Iris pigment epithelial cell (primary cell): ENCODE data around the gene HAO1.
A peak's percentile ranks its signal among the peaks of the same experiment; 100 is the strongest.
"Not testable (repeated sequence)": the region's sequence is repeated elsewhere in the genome, so short reads cannot be mapped to it uniquely, and the experiment has no call there.

ENCODE experiments used
- DNase-seq: peaks from one replicate; pipeline ENCODE4 v3.0.0-alpha.2; 2011; ENCODE audit warnings: low read depth

HAO1 gene

GRCh38 chr20:7855545-7855944 lies 84.7 kb downstream of the HAO1 start:
- DNase-seq: no peak

GRCh38 chr20:7853493-7853892 lies 86.8 kb downstream of the HAO1 start:
- no peak for DNase-seq

- DNase-seq: peak; percentile 43
Observed at GRCh38 chr20:7850775-7851490, 89.3 kb downstream of the HAO1 start.

GRCh38 chr20:7849675-7850074 lies 90.6 kb downstream of the HAO1 start:
- DNase-seq: no peak

GRCh38 chr20:7848351-7848750 lies 91.9 kb downstream of the HAO1 start:
- DNase-seq: no peak

- peak; percentile 74 for DNase-seq
Observed at GRCh38 chr20:7843613-7844012, 96.6 kb downstream of the HAO1 start.

GRCh38 chr20:7841971-7842310 lies 98.3 kb downstream of the HAO1 start:
- DNase-seq: peak; percentile 98

GRCh38 chr20:7841291-7841970 lies 98.8 kb downstream of the HAO1 start:
- DNase-seq: peak; percentile 89

GRCh38 chr20:7836076-7836475 lies 104.2 kb downstream of the HAO1 start:
- DNase-seq: no peak

- DNase-seq: not testable (repeated sequence)
Observed at GRCh38 chr20:7834441-7834840, 105.8 kb downstream of the HAO1 start.
